22Rv1 (cell line): Measurements from ENCODE around the gene VAMP3.

Experiments used
- CTCF ChIP-seq: fragments of 450-650 bp; IDR thresholded peaks from 2 replicates; pipeline ENCODE4 v1.5.1; 2017; ENCODE audit warnings: mild to moderate bottlenecking
- ZFX ChIP-seq: fragments of 450-650 bp; IDR thresholded peaks from 2 replicates; pipeline ENCODE4 v1.6.1; 2017; ENCODE audit warnings: antibody characterized with exemption, borderline replicate concordance

- TF ChIP-seq CTCF: no peak
- no peak for TF ChIP-seq ZFX
These were observed 10.0 kb upstream of the VAMP3 start for GRCh38 chr1:7761103-7761502.
